Omental fat pad (tissue), 4 donors: Measurements from ENCODE around the gene CLCN7. TPM values are rescaled to one million over a fixed set of nuclear protein-coding genes. Genes with fewer than 3 reads are reported as not detected.

Experiments
- ATAC-seq: fragments of 150-250 bp; one replicate; pipeline ENCODE4 v1.9.1; 2016; ENCODE audit warnings: mild to moderate bottlenecking, moderate library complexity; ENCODE audit not compliant: low FRiP score
- DNase-seq: peaks from one replicate; pipeline ENCODE4 v3.0.0-alpha.2; 2019; ENCODE audit warnings: low spot score
- CTCF ChIP-seq, 3 donors: fragments of 450-650 bp; IDR thresholded peaks; one replicate each; pipeline ENCODE4 v1.5.1; 2016 to 2017; ENCODE audit warnings: antibody characterized with exemption in 3 of 3, mild to moderate bottlenecking in 3 of 3, moderate library complexity in 2 of 3
- total RNA-seq, 4 donors: library from RNA; depleted of rRNA; stranded (reverse); fragments of >200 nt; gene quantifications; one replicate each; pipeline ENCODE4 v1.1.0, GENCODE V29; 2016

CLCN7 gene
- total RNA-seq, 4 donors from 2014 or later: 42.6 to 62.3 (median 52.2) TPM

GRCh38 chr16:1496464-1496863, 21.6 kb upstream of the CLCN7 start:
- no peak for ATAC-seq
- DNase-seq: no peak
- TF ChIP-seq CTCF (IDR thresholded peaks at IDR 0.05): no peak

- no peak for ATAC-seq
- no peak for TF ChIP-seq CTCF (IDR thresholded peaks at IDR 0.05)
- DNase-seq: no peak
These were observed 21.0 kb upstream of the CLCN7 start for GRCh38 chr16:1495889-1496262.

GRCh38 chr16:1495211-1495888, 20.5 kb upstream of the CLCN7 start:
- DNase-seq (no peak), ATAC-seq (no peak)
- TF ChIP-seq CTCF (IDR thresholded peaks at IDR 0.05): no peak

GRCh38 chr16:1494711-1495110, 19.9 kb upstream of the CLCN7 start:
- ATAC-seq (no peak), DNase-seq (no peak)
- no peak for TF ChIP-seq CTCF (IDR thresholded peaks at IDR 0.05)

- ATAC-seq (no peak), DNase-seq (no peak)
- no peak for TF ChIP-seq CTCF (IDR thresholded peaks at IDR 0.05)
These were observed 19.4 kb upstream of the CLCN7 start for GRCh38 chr16:1494129-1494640.

GRCh38 chr16:1493746-1494094, 18.9 kb upstream of the CLCN7 start:
- TF ChIP-seq CTCF (IDR thresholded peaks at IDR 0.05): no peak
- DNase-seq: no peak
- peak; percentile 26 for ATAC-seq
